ENCODE results near the gene RGS8. TPM values are rescaled to one million over a fixed set of nuclear protein-coding genes. Genes with fewer than 3 reads are reported as not detected.

Gene RGS8
- total RNA-seq, 1 donor from 2014 or later, result not detected

Other genes with a start within 250 kb of the RGS8 start
- gene RGSL1, start 234.4 kb downstream of the RGS8 start, total RNA-seq, result not detected
- 5.4 TPM for gene RNASEL, start 95.3 kb downstream of the RGS8 start, total RNA-seq
- gene RGS16, start 80.2 kb downstream of the RGS8 start, total RNA-seq, result 1.2 TPM
- gene NPL, start 105.2 kb upstream of the RGS8 start, total RNA-seq, result 16.2 TPM
- 88.6 TPM for gene DHX9, start 154.8 kb upstream of the RGS8 start, total RNA-seq